Gastroesophageal sphincter (tissue), 4 donors: ENCODE measurements around the gene CHERP. TPM values are rescaled to one million over a fixed set of nuclear protein-coding genes. Genes with fewer than 3 reads are reported as not detected.

Experiments used
- ATAC-seq: fragments of 150-250 bp; one replicate; pipeline ENCODE4 v1.9.1; 2016; ENCODE audit warnings: mild to moderate bottlenecking, moderate library complexity
- H3K27ac ChIP-seq, 4 donors: fragments of 200-600 bp; sonication (generic) in 3 of 4; 1 replicate in 3 of 4; 2 replicates in 1 of 4; pipeline ENCODE4 v1.5.1; 2016 to 2019
- H3K27me3 ChIP-seq: fragments of 200-600 bp; sonication (generic); one replicate; pipeline ENCODE4 v1.5.1; 2019
- H3K36me3 ChIP-seq, 2 donors: fragments of 200-600 bp; sonication (generic); one replicate each; pipeline ENCODE4 v1.5.1; 2019; ENCODE audit warnings: control low read depth in 1 of 2
- H3K4me1 ChIP-seq, 3 donors: fragments of 200-600 bp; sonication (generic); 1 replicate in 2 of 3; 2 replicates in 1 of 3; pipeline ENCODE4 v1.5.1; 2016 to 2019; ENCODE audit warnings: control low read depth in 2 of 3
- H3K4me3 ChIP-seq, 2 donors: fragments of 200-600 bp; sonication (generic); one replicate each; pipeline ENCODE4 v1.5.1; 2019; ENCODE audit warnings: mild to moderate bottlenecking in 1 of 2, moderate library complexity in 1 of 2
- H3K9me3 ChIP-seq, 3 donors: fragments of 200-600 bp; sonication (generic); one replicate each; pipeline ENCODE4 v1.5.1; 2017 to 2019; ENCODE audit warnings: control low read depth in 2 of 3
- EP300 ChIP-seq: sonication (generic); formaldehyde crosslinking; IDR thresholded peaks from one replicate; pipeline ENCODE4 v1.6.1; 2017; ENCODE audit warnings: antibody characterized with exemption, mild to moderate bottlenecking
- POLR2A ChIP-seq, 2 donors: fragments of 450-650 bp; IDR thresholded peaks; one replicate each; pipeline ENCODE4 v1.6.1; 2017; ENCODE audit warnings: antibody characterized with exemption in 2 of 2, mild to moderate bottlenecking in 2 of 2, moderate library complexity in 1 of 2
- POLR2AphosphoS5 ChIP-seq: sonication (generic); formaldehyde crosslinking; IDR thresholded peaks from one replicate; pipeline ENCODE4 v1.6.1; 2017; ENCODE audit warnings: antibody characterized with exemption
- WGBS, 2 donors: methylation state at CpG; one replicate each; pipeline ENCODE4 v1.1.5; 2018; ENCODE audit warnings: low coverage in 1 of 2; 5-methylcytosine and 5-hydroxymethylcytosine counted together
- total RNA-seq, 4 donors: library from RNA; depleted of rRNA; stranded (reverse); fragments of >200 nt; gene quantifications; one replicate each; pipeline ENCODE4 v1.1.0, GENCODE V29; 2016
- TF ChIP-seq, protein P1 (sequence below), 4 experiments: fragments of 200-600 bp in 2 of 4; fragments of 450-650 bp in 2 of 4; sonication (generic) in 1 of 4; IDR thresholded peaks; one replicate each; pipeline ENCODE4 v1.5.1; 2017 to 2019; ENCODE audit warnings: antibody characterized with exemption in 4 of 4, mild to moderate bottlenecking in 2 of 4, moderate library complexity in 2 of 4

The CHERP gene
- total RNA-seq, 4 donors from 2014 or later = 5.7 to 12.7 (median 6.6) TPM

DNA sequence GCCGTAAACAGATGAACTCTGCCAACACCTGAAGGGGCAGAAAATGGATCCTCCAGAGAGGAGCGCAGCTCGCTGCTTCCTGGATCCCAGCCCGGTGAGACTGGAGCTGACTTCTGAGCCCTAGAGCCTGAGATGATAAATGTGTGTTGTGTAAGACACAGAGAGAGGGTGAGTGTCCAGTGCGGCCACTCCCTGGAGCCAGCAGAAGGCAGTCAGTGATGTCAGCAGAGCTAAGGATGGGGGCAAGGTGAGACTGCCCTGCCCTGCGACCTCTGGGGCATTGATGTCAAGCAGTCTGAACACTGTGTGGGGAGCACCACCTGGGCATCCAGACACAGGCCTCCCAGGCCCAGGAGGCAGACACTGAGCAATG lies 39.7 kb upstream of the CHERP start:
- Histone ChIP-seq H3K9me3 (no peaks in the 10 kb centered on the region), H3K27me3 (no peaks in the 10 kb centered on the region), H3K4me3 (no peak overlapping the region), H3K36me3 (peaks cover 0 to 28% of the 10 kb centered on the region in 2 donors), H3K4me1 (peaks cover 0 to 87% (median 31%) of the 10 kb centered on the region in 3 donors), H3K27ac (peak overlapping the region in 3 of 4 donors; percentile 33 to 70 (median 35))
- ATAC-seq = peak; percentile 63
- TF ChIP-seq, protein P1, sequence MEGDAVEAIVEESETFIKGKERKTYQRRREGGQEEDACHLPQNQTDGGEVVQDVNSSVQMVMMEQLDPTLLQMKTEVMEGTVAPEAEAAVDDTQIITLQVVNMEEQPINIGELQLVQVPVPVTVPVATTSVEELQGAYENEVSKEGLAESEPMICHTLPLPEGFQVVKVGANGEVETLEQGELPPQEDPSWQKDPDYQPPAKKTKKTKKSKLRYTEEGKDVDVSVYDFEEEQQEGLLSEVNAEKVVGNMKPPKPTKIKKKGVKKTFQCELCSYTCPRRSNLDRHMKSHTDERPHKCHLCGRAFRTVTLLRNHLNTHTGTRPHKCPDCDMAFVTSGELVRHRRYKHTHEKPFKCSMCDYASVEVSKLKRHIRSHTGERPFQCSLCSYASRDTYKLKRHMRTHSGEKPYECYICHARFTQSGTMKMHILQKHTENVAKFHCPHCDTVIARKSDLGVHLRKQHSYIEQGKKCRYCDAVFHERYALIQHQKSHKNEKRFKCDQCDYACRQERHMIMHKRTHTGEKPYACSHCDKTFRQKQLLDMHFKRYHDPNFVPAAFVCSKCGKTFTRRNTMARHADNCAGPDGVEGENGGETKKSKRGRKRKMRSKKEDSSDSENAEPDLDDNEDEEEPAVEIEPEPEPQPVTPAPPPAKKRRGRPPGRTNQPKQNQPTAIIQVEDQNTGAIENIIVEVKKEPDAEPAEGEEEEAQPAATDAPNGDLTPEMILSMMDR (IDR thresholded peaks at IDR 0.05) = no peak
- TF ChIP-seq POLR2A (IDR thresholded peaks at IDR 0.05) (no peak), EP300 (no peak), POLR2AphosphoS5 (no peak)
- WGBS, 2 donors = 90% methylated on average over 2 of the region's 6 CpGs; no CpG with 5 or more reads in 1 of the 2 donors

DNA sequence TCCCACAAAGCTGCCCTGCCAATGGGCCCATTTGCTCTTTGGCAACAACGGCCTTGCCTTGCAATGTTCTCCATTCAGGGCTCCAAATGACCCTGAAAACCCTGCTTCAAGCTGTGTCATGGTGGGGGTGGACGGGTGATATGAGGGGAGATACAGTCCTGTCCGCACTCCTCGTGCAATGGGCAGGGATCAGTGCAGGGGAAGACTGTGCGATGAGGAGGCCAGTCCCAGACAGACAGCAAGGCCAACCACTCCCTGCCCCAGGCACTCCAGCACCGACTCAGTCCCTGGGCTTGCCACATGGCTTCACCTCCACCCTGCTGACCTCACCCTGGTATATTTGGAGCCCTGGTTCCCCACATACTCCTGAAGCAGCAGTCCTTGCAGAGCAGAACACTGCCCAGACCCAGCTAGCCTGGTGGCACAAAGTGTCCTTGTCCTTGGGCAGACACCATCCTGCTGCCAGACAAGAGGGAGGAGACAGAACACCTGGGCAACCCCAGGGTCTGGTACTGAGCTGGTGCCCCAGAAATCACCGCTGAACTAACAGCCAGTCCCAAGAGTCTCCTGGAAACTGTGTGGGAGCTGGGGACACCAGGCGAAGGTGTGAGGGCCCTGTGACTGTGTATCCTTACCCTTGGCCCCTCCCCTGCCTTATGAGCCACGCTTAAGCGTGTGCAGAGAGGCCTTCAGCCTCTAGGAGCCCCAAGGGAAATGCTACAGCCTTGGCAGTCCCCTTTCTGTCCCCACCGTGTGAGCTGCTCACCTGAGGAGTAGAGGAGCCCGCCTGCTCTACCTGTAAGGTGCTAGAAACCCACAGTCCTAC lies 39.1 kb upstream of the CHERP start:
- H3K4me1 ChIP-seq = peaks cover 0 to 86% (median 31%) of the 10 kb centered on the region in 3 donors
- peaks cover 0 to 34% of the 10 kb centered on the region in 2 donors for H3K36me3 ChIP-seq
- H3K9me3 ChIP-seq = no peaks in the 10 kb centered on the region
- WGBS, 2 donors = 70 to 87% methylated on average over 2 to 3 of the region's 12 CpGs
- H3K27me3 ChIP-seq = no peaks in the 10 kb centered on the region
- no peak overlapping the region for H3K4me3 ChIP-seq
- no peak for TF ChIP-seq EP300
- TF ChIP-seq, protein P1 (IDR thresholded peaks at IDR 0.05) = no peak
- ATAC-seq = no peak
- peak overlapping the region in 2 of 4 donors; percentile 4 to 70 for H3K27ac ChIP-seq

DNA sequence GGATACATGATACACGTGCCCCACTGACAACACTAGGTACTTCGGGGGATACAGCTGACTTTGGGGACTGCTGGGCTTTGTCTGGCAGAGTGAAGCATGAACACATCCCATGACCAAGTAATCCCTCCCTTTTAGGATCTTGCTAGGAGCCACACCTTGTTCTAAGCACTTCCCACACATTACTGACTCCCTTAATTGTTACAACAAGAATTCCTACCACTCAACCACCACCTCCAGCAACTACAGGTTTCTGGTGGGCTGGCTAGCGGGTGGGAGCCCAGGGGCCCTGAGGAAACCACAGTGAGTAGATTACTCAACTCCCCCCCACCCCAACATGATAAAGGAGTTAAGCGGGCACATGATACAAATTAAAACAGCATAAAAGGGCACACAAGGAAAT lies 37.1 kb upstream of the CHERP start:
- H3K27me3 ChIP-seq = no peaks in the 10 kb centered on the region
- H3K27ac ChIP-seq = peak overlapping the region in 1 of 4 donors; percentile 1
- peaks cover 0 to 54% of the 10 kb centered on the region in 2 donors for H3K36me3 ChIP-seq
- no peak for ATAC-seq
- H3K4me1 ChIP-seq = peaks cover 0 to 86% (median 30%) of the 10 kb centered on the region in 3 donors
- H3K4me3 ChIP-seq = no peak overlapping the region
- WGBS, 2 donors = 74 to 100% methylated on average over 1 to 4 of the region's 4 CpGs
- H3K9me3 ChIP-seq = no peaks in the 10 kb centered on the region
- TF ChIP-seq POLR2AphosphoS5 (no peak), POLR2A (IDR thresholded peaks at IDR 0.05) (no peak), EP300 (no peak)
- TF ChIP-seq, protein P1 (IDR thresholded peaks at IDR 0.05) = no peak

DNA sequence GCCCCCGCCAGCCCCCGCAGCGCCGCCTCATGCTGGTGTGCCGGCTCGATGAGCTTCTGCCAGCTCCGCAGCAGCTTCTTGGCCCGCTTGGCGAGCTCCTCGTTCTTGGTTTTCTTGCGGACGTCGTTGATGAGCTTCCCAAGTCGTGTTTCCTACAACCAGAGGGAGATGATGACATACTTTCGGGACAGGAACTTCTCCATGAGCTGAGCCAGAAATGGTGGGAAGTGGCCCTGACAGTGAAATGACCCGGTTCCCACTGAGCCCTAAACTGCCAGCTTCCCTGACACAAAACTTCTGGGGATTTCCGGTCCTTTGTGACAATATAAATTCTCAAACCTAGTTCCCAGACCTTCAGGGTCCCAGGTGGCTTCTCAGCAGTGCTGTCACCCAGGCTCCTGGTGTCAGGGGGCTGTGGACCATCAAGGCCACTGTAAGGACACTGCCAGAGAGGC lies 35.3 kb upstream of the CHERP start:
- ATAC-seq = no peak
- WGBS, 2 donors = 58 to 76% methylated on average over 4 of the region's 17 CpGs
- no peak overlapping the region for H3K27ac ChIP-seq
- H3K36me3 ChIP-seq = peaks cover 0 to 54% of the 10 kb centered on the region in 2 donors
- TF ChIP-seq, protein P1 (IDR thresholded peaks at IDR 0.05) = no peak
- TF ChIP-seq POLR2A (IDR thresholded peaks at IDR 0.05) = no peak
- TF ChIP-seq EP300 = no peak
- TF ChIP-seq POLR2AphosphoS5 = no peak
- H3K4me3 ChIP-seq = no peak overlapping the region
- peaks cover 0 to 84% (median 29%) of the 10 kb centered on the region in 3 donors for H3K4me1 ChIP-seq
- H3K9me3 ChIP-seq = no peaks in the 10 kb centered on the region
- H3K27me3 ChIP-seq = no peaks in the 10 kb centered on the region
